ENCODE data around the gene JAGN1. TPM values are rescaled to one million over a fixed set of nuclear protein-coding genes. Genes with fewer than 3 reads are reported as not detected.
"Not testable (repeated sequence)": the region's sequence is repeated elsewhere in the genome, so short reads cannot be mapped to it uniquely, and the experiment has no call there.

The JAGN1 gene
- total and polyA plus RNA-seq, 7 donors = 24.7 to 55.1 (median 39.2) TPM

- 6 to 16% methylated on average over 45 of the region's 45 CpGs for WGBS, 2 donors
- Histone ChIP-seq H3K36me3 (no peaks in the 10 kb centered on the region), H3K4me3 (peak overlapping the region; percentile 10 to 39 (median 23)), H3K27me3 (no peaks in the 10 kb centered on the region), H3K9me3 (no peaks in the 10 kb centered on the region), H3K4me1 (peaks cover 0 to 53% (median 50%) of the 10 kb centered on the region in 4 donors), H3K27ac (peak overlapping the region; percentile 82 to 93 (median 90))
- intact Hi-C loops (cut with DNase I) = loop anchor here (2.0 kb wide), 1 partner anchor 52 kb away; no protein-coding TSS in a partner anchor
- TF ChIP-seq EP300 (IDR thresholded peaks at IDR 0.05) (peak in 1 of 4 donors; percentile 17), POLR2AphosphoS5 (IDR thresholded peaks at IDR 0.05) (peak in 2 of 4 donors; percentile 40 to 48), CTCF (IDR thresholded peaks at IDR 0.05) (peak in 2 of 4 experiments; percentile 19 to 55), POLR2A (IDR thresholded peaks at IDR 0.05) (no peak)
- peak; percentile 89 for DNase-seq
These were observed 27.9 kb upstream of the JAGN1 start for GRCh38 chr3:9862391-9863057.

GRCh38 chr3:9863058-9863772, 27.2 kb upstream of the JAGN1 start:
- Histone ChIP-seq H3K4me3 (peak overlapping the region; percentile 10 to 39 (median 23)), H3K9me3 (no peaks in the 10 kb centered on the region), H3K27me3 (no peaks in the 10 kb centered on the region), H3K36me3 (no peaks in the 10 kb centered on the region), H3K4me1 (peaks cover 0 to 54% (median 50%) of the 10 kb centered on the region in 4 donors), H3K27ac (peak overlapping the region; percentile 82 to 93 (median 90))
- TF ChIP-seq CTCF (IDR thresholded peaks at IDR 0.05) (no peak), POLR2AphosphoS5 (IDR thresholded peaks at IDR 0.05) (no peak), EP300 (IDR thresholded peaks at IDR 0.05) (no peak)
- DNase-seq = peak; percentile 68
- 54 to 74% methylated on average over 22 of the region's 22 CpGs for WGBS, 2 donors
- intact Hi-C loops (cut with DNase I) = loop anchor here (2.0 kb wide), 1 partner anchor 52 kb away; no protein-coding TSS in a partner anchor

GRCh38 chr3:9864200-9864927, 26.0 kb upstream of the JAGN1 start:
- Histone ChIP-seq H3K36me3 (no peaks in the 10 kb centered on the region), H3K4me3 (peak overlapping the region in 3 of 4 donors; percentile 1 to 13 (median 12)), H3K27ac (peak overlapping the region; percentile 82 to 93 (median 90)), H3K9me3 (no peaks in the 10 kb centered on the region), H3K27me3 (no peaks in the 10 kb centered on the region), H3K4me1 (peaks cover 0 to 57% (median 50%) of the 10 kb centered on the region in 4 donors)
- 71 to 74% methylated on average over 16 of the region's 16 CpGs for whole genome bisulfite sequencing, 2 donors
- TF ChIP-seq EP300 (IDR thresholded peaks at IDR 0.05) (no peak), POLR2AphosphoS5 (IDR thresholded peaks at IDR 0.05) (peak in 2 of 4 donors; percentile 20 to 54)
- peak; percentile 95 for DNase-seq
- intact Hi-C loops (cut with DNase I) = no loop called here

GRCh38 chr3:9865125-9865637, 25.2 kb upstream of the JAGN1 start:
- H3K4me3 ChIP-seq = peak overlapping the region in 2 of 4 donors; percentile 12 to 13
- intact Hi-C loops (cut with DNase I); H3K36me3 ChIP-seq; H3K27me3 ChIP-seq; DNase-seq; H3K9me3 ChIP-seq: not testable (repeated sequence)
- WGBS, 2 donors = 90 to 91% methylated on average over 10 of the region's 10 CpGs
- H3K27ac ChIP-seq = peak overlapping the region; percentile 82 to 93 (median 90)
- peaks cover 0 to 60% (median 50%) of the 10 kb centered on the region in 4 donors for H3K4me1 ChIP-seq

- no peak for TF ChIP-seq POLR2A (IDR thresholded peaks at IDR 0.05)
- TF ChIP-seq POLR2AphosphoS5 (IDR thresholded peaks at IDR 0.05) = peak; percentile 30 to 53 (median 33)
- TF ChIP-seq EP300 (IDR thresholded peaks at IDR 0.05) = peak in 3 of 4 donors; percentile 58 to 70 (median 64)
- 93 to 94% methylated on average over 8 of the region's 8 CpGs for WGBS, 2 donors
- intact Hi-C loops (cut with DNase I) = loop anchor here (2.0 kb wide), 1 partner anchor 24 kb away; the partner anchor contains the start of gene JAGN1
These were observed 23.8 kb upstream of the JAGN1 start for GRCh38 chr3:9866639-9867038.

More at GRCh38 chr3:9866639-9867038, 23.8 kb upstream of the JAGN1 start:
- Histone ChIP-seq H3K27me3 (no peaks in the 10 kb centered on the region), H3K4me1 (peaks cover 0 to 60% (median 50%) of the 10 kb centered on the region in 4 donors), H3K4me3 (no peak overlapping the region), H3K36me3 (no peaks in the 10 kb centered on the region), H3K9me3 (no peaks in the 10 kb centered on the region), H3K27ac (peak overlapping the region; percentile 82 to 93 (median 90))
- DNase-seq = peak; percentile 94
